ENCODE results near the gene ANTXRL.
"Not testable (repeated sequence)": the region's sequence is repeated elsewhere in the genome, so short reads cannot be mapped to it uniquely, and the experiment has no call there.

ANTXRL gene

GRCh38 chr10:46296641-46297141, 9.9 kb downstream of the ANTXRL start:
- DNase-seq, result no peak

DNA sequence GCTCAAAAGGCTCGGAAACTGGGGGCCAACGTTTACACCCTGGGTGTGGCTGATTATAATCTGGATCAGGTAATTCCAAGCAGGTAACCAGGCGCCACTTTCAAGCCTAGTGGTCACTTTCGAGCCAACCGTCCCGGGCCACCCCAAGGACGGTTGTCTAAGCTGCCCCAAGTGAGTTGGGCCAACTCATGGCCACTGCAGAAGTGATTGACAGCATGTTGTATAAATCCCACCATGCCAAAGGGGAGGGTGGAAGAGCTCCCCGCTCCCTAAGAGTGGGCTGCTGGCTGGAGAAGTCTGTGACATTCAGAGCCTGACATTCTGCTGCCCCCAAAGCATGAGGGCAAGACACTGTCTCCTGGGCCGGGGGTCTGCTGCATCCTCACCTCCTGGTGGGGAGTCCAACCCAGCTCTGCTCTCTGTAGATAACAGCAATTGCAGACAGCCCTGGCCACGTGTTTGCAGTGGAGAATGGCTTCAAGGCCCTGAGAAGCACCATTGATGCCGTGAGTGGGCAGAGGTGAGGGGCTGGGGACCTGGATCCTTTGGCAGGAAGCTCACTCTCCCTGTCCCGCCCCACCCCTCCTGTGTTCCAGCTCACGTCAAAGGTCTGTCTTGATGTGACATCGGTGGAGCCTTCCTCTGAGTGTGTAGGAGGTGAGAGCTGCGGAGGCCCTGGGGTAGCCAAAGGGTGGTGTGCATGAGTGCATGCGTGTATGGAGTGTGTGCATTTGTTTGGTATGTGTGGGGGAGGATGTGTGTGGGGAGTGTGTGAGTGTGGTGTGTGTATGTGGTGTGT, 10.8 kb downstream of the ANTXRL start:
- DNase-seq, result no peak

- no peak for DNase-seq
Observed at GRCh38 chr10:46298477-46299285, 11.9 kb downstream of the ANTXRL start.

DNA sequence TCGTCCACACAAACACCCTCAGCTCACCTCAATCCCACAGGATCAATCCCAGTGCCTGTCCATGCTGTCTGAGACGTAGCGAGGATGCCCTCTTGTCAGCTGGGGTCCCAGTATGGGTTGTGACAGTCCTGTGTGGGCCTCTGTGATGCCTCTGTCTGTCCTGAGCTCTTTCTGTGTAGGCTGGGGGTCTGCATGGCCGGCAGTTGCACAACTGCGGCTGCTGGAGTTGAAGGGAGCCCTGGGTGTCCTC, 12.4 kb downstream of the ANTXRL start:
- no peak for DNase-seq

DNA sequence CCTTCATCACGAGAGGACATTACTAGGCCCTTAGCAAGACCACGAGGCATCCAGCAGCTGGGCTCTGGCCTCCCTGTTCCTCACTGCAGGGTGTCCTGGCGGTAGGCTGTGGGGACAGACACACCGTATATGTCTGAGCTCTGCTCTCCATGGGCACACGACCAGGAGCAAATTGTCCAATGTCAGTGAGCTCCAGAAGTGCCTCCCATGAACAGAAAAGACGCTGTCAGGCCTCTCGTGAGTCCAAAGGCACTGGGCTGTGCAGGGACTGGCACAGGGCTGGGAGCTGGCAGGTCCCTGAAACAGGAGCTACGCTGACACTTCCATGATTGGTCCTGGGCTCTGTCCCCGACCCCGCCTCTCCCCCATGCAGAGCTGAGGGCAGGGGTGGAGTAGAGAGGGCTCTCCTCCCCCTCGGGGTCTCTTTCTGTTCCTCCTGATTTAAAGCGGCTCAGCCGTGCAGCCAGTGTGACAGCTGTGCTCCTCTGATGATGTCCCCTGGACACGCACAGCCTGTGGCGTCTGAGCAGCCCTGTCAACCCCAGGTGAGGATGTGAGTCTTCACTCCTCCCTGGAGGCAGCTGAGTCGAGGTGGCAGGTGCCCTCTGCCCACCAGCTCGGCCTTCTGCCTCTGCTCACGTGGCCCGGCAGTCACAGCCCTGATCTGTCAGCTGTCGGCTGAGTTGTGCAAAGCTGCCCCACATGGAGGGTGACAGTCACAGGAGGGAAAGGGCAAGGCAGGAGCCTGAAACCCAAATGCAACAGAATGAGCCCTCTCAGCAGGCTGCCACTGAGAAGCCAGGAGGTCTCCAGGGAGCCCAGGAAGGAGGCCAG, 13.0 kb downstream of the ANTXRL start:
- no peak for DNase-seq

- DNase-seq, result not testable (repeated sequence)
Observed at GRCh38 chr10:46300370-46300711, 13.5 kb downstream of the ANTXRL start.

- no peak for DNase-seq
Observed at GRCh38 chr10:46301056-46301645, 14.4 kb downstream of the ANTXRL start.

- DNase-seq, result no peak
Observed at GRCh38 chr10:46301721-46302479, 15.1 kb downstream of the ANTXRL start.

- not testable (repeated sequence) for DNase-seq
Observed at GRCh38 chr10:46302765-46303352, 16.1 kb downstream of the ANTXRL start.

DNA sequence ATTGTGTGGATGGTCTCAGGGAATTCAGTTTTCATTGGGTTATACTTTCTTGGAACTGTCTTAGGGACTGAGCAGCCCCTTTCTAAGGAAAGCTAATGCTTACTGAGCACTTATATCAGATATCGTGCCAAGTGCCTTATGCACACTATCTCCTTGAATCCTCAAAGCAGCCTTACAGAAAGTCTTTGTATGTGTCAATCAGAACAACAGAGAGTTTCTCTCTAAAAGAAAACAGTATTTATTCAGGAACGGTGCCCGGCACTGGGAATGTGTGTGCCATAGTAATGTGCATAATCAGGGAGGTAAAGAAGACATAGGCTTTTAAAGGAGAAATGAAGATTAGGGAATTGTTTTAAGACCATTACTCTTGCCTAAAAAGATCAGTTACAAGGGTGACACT, 17.3 kb downstream of the ANTXRL start:
- no peak for DNase-seq

GRCh38 chr10:46304671-46305070, 17.9 kb downstream of the ANTXRL start:
- not testable (repeated sequence) for DNase-seq

DNA sequence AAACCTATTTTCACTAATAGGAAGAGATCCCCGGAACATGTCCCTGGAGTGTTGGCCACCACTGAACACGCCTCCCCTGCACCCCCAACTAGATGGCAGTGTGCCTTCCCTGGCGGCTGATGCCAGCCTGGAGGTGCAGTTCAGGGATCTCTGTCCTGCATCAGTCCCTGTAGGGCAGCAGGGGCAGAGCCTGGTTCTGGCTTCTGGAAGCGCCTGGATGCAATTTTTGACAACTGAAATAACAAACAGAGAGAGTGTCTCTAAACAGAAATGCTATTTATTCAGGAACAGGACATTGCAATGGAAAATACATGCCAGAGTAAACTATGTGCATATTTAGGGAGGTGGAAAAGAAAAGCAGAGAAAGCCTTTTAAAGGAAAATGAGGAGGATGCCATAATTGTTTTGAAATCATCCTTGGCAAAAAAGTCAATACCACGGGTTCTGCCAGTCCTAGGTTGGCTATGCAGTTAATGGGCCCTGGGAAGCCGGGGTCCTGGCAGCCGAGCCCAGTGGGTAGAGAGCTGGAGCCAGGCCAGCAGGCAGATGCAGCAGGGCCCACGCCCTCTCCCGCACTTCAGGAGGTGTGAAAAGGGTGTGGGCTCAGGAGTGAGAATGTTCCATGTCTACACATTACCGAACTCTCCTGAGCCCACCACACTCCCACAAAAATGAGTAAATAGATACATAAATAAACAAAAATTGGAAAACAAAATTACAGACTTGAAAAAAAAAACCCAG, 18.5 kb downstream of the ANTXRL start:
- no peak for DNase-seq

DNA sequence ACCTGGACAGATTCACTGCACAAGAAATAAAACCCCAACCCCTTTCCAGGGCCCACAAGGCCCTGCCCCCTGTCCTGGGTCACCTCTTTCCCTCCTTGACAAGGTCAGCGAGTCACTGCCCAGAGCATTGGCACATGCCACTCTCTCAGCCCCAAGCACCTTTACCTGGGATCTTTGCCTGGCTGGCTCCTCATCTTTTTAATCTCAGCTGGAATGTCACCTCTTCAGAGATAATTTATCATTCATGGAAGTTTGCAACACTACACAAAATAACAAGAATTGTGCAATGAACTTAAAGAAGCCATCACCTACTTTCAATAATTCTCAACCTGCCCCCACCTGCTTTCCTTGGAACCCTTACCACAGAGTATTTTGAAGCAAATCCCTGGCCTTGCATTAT, 19.2 kb downstream of the ANTXRL start:
- DNase-seq, result no peak

DNA sequence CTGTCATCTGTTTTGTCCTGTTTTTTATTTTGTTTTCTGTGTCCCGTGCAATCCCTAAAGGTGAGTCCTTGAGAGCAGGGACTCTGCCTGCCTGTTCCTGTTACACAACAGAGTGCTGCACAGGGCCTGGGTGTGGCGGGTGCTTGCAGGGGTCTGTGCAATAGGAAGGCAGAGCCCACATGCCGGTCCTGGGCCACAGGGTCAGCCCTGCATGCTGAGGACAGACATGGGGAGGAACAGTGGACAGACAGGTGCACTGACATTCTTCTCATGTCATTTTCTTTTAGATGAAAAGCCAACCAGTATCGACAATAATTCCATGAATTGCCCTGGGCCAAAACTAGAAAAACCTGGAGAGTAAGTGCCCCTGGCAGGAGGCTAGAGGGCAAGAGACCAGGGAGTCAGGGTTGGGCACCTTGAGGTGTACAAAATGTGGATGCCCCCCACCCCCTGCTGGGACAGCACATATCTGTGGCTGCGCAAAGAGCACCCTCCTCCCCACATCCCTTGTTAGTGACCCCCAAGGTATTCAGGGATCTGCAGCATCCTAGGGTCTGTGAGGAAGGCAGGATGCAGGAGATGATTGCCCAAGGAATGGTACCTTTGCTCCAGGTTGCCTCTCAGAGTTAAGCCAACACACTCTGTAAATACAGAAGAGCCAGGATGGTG, 19.9 kb downstream of the ANTXRL start:
- DNase-seq, result no peak

DNA sequence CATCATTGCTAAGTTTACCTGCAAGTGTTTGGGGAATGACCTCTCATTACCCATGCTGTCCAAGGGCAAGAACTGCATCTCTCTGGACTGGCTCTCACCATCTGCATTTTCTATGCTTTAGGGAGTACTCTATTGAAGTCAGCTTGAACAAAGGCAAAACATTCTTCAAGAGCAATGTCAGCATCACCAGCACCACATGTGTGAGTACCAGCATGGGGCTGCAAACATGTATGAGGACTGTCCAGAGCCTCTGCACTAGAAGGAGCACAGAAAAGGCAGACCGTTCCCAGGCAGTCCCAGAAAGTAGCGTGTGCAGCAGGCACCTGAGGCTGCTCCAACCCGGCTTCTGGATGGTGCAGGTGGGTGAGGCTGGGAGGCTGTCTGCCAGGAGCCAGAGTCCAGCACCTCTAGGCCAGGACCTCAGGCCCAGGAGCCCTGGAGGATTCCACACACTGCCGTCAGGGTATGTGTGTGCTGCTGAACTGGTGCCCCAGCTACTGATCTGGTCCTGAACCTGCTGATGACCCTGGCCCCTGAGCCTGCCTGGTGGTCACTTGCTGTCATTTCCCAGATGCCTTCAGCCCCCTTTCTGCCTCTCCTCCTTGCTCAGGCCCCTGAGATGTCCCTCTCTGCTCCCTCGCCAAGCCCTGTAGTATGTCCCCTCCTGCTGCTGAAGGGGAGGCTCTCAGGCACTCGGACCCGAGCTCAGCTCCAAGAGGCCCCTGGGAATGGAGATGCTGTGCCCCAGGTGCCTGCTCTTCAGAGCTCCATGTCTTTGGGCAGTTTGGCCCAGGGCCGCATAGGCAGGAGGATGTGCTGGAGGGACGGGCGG, 20.7 kb downstream of the ANTXRL start:
- no peak for DNase-seq

GRCh38 chr10:46308113-46308415, 21.3 kb downstream of the ANTXRL start:
- DNase-seq, result no peak

GRCh38 chr10:46308666-46309450, 22.1 kb downstream of the ANTXRL start:
- no peak for DNase-seq

GRCh38 chr10:46309511-46310142, 22.8 kb downstream of the ANTXRL start:
- DNase-seq, result no peak

DNA sequence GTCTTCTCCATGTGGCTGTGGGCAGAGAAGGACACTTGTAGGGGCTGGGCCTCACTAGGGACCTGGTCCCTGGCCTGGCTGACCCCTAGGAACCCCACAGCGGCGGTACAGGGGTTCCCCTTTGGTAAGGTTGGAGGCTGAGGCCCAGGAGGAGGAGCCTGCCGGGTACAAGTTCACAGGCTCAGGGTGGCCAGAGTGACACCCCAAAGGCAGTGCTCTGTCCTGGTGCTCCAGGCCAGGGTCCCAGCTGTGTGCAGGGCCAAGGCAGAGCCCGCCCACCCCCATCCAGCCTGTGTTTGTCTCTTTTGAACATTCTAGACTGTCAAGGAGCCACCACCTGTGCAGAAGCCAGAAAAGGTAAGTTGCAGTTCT, 23.3 kb downstream of the ANTXRL start:
- DNase-seq, result no peak
